Measurements from ENCODE around the gene EIF4H. TPM values are rescaled to one million over a fixed set of nuclear protein-coding genes. Genes with fewer than 3 reads are reported as not detected.
A peak's percentile ranks its signal among the peaks of the same experiment; 100 is the strongest.

Gene EIF4H
- total and polyA plus RNA-seq, 9 of the 15 experiments (the other 6 are each of a cell fraction or from before 2014, with no cell fraction given) = 11.0 to 435 (median 319) TPM

- Histone ChIP-seq H3K4me1 (replicated peaks in 1 of 2; ENCODE audit: control insufficient read depth in 2 of 2, insufficient read depth in 2 of 2, low read length in 2 of 2) (peaks cover 0 to 22% of the 10 kb centered on the region in 2 experiments; a peak in 3 of 5 replicates), H3K4me3 (no peak overlapping the region)
- POLR2A ChIA-PET = interaction anchor here (0.9 to 1.2 kb wide), 2 partner anchors 11 to 20 kb away, joined by 3 to 6 read pairs; no protein-coding TSS in a partner anchor
Measured at GRCh38 chr7:74217455-74218342, 43.5 kb downstream of the EIF4H start.

More at GRCh38 chr7:74217455-74218342, 43.5 kb downstream of the EIF4H start:
- Histone ChIP-seq H3K79me2 (ENCODE audit: control insufficient read depth, insufficient read depth, low read length) (no peaks in the 10 kb centered on the region), H2AFZ (ENCODE audit: low read depth, low read length) (no peak overlapping the region), H3K9me3 (replicated peaks; ENCODE audit: control insufficient read depth, insufficient read depth, low read depth, low read length) (no peaks in the 10 kb centered on the region), H3K4me2 (ENCODE audit: insufficient read depth, low read length) (no peak overlapping the region), H3K36me3 (ENCODE audit: control insufficient read depth, insufficient read depth, low read length) (no peaks in the 10 kb centered on the region), H3K27ac (ENCODE audit: extremely low read depth, low read depth, low read length) (no peak overlapping the region), H3K9me1 (ENCODE audit: control insufficient read depth, insufficient read depth, low read length) (no peaks in the 10 kb centered on the region), H4K20me1 (replicated peaks; ENCODE audit: control insufficient read depth, insufficient read depth, low read length) (no peaks in the 10 kb centered on the region; the same call in 1 of the 2 replicates), H3K9ac (ENCODE audit: insufficient read depth in 1 of 2, low read depth in 2 of 2, low read length in 2 of 2) (0 out of 4 replicates have a peak overlapping the region, but pooled peaks of 1 of the 2 experiments have one; percentile 4), H3K27me3 (ENCODE audit: control insufficient read depth in 2 of 2, insufficient read depth in 2 of 2, low read length in 2 of 2) (no peaks in the 10 kb centered on the region)
- in situ Hi-C loops (cut with MboI) = no loop called here
- CTCF ChIA-PET (ENCODE audit: low intra/inter-chr PET ratio) = no interaction called here
- WGBS (ENCODE audit: insufficient coverage, low coverage, missing lambda C conversion rate) = 34% methylated on average over 20 of the region's 20 CpGs
- intact Hi-C loops (cut with micrococcal nuclease) = no loop called here
- no TSS peak for BruUV-seq (replicated peaks)
- ATAC-seq = no peak
- no peak for DNase-seq (ENCODE audit: extremely low read depth in 1 of 4, low spot score in 3 of 4)
- no peak for FAIRE-seq
- TF ChIP-seq, protein P1, sequence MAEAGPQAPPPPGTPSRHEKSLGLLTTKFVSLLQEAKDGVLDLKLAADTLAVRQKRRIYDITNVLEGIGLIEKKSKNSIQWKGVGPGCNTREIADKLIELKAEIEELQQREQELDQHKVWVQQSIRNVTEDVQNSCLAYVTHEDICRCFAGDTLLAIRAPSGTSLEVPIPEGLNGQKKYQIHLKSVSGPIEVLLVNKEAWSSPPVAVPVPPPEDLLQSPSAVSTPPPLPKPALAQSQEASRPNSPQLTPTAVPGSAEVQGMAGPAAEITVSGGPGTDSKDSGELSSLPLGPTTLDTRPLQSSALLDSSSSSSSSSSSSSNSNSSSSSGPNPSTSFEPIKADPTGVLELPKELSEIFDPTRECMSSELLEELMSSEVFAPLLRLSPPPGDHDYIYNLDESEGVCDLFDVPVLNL (CRISPR knock-in tag; IDR thresholded peaks at IDR 0.05; ENCODE audit: low read depth) = no peak
- TF ChIP-seq TSHZ1 (CRISPR knock-in tag; IDR thresholded peaks at IDR 0.05) = no peak

Measured in K562 (cell line).